Omental fat pad (tissue), 4 donors: ENCODE results near the gene ZBTB2. TPM values are rescaled to one million over a fixed set of nuclear protein-coding genes. Genes with fewer than 3 reads are reported as not detected.
"Not testable (repeated sequence)": the region's sequence is repeated elsewhere in the genome, so short reads cannot be mapped to it uniquely, and the experiment has no call there.

Experiments used
- ATAC-seq: fragments of 150-250 bp; one replicate; pipeline ENCODE4 v1.9.1; 2016; ENCODE audit warnings: mild to moderate bottlenecking, moderate library complexity; ENCODE audit not compliant: low FRiP score
- DNase-seq: peaks from one replicate; pipeline ENCODE4 v3.0.0-alpha.2; 2019; ENCODE audit warnings: low spot score
- CTCF ChIP-seq, 3 donors: fragments of 450-650 bp; IDR thresholded peaks; one replicate each; pipeline ENCODE4 v1.5.1; 2016 to 2017; ENCODE audit warnings: antibody characterized with exemption in 3 of 3, mild to moderate bottlenecking in 3 of 3, moderate library complexity in 2 of 3
- total RNA-seq, 4 donors: library from RNA; depleted of rRNA; stranded (reverse); fragments of >200 nt; gene quantifications; one replicate each; pipeline ENCODE4 v1.1.0, GENCODE V29; 2016

The ZBTB2 gene
- total RNA-seq, 4 donors from 2014 or later: 9.3 to 27.1 (median 16.6) TPM

- ATAC-seq (no peak), DNase-seq (no peak)
- no peak for TF ChIP-seq CTCF (IDR thresholded peaks at IDR 0.05)
These were observed 33.5 kb downstream of the ZBTB2 start for GRCh38 chr6:151357758-151358436.

GRCh38 chr6:151356983-151357382 lies 34.4 kb downstream of the ZBTB2 start:
- not testable (repeated sequence) for DNase-seq, ATAC-seq

GRCh38 chr6:151353795-151354194 lies 37.6 kb downstream of the ZBTB2 start:
- TF ChIP-seq CTCF (IDR thresholded peaks at IDR 0.05): no peak
- ATAC-seq (no peak), DNase-seq (no peak)

- ATAC-seq (no peak), DNase-seq (no peak)
- TF ChIP-seq CTCF (IDR thresholded peaks at IDR 0.05): no peak
These were observed 38.7 kb downstream of the ZBTB2 start for GRCh38 chr6:151352410-151353396.

- DNase-seq (no peak), ATAC-seq (no peak)
- TF ChIP-seq CTCF (IDR thresholded peaks at IDR 0.05): no peak
These were observed 39.6 kb downstream of the ZBTB2 start for GRCh38 chr6:151351731-151352130.

GRCh38 chr6:151351146-151351700 lies 40.1 kb downstream of the ZBTB2 start:
- no peak for ATAC-seq

More at GRCh38 chr6:151351146-151351700, 40.1 kb downstream of the ZBTB2 start:
- no peak for DNase-seq
- TF ChIP-seq CTCF (IDR thresholded peaks at IDR 0.05): no peak
